Measurements from ENCODE around the gene TMCC1.

Gene TMCC1

GRCh38 chr3:129695230-129695629 lies 198.3 kb downstream of the TMCC1 start:
- Histone ChIP-seq H3K27me3 (ENCODE audit: insufficient read depth, low read depth) (no peaks in the 10 kb centered on the region), H3K4me2 (no peak overlapping the region), H2AFZ (ENCODE audit: low read depth) (no peak overlapping the region), H4K20me1 (ENCODE audit: insufficient read depth) (no peaks in the 10 kb centered on the region), H3K9ac (no peak overlapping the region), H3K79me2 (ENCODE audit: insufficient read depth, low read depth) (no peaks in the 10 kb centered on the region), H3K4me1 (ENCODE audit: low read depth, poor library complexity, severe bottlenecking) (peaks cover 3% of the 10 kb centered on the region), H3K4me3 (IDR thresholded peaks at IDR 0.05; ENCODE audit: insufficient read depth, low read depth, low read length) (no peak overlapping the region), H3K27ac (no peak overlapping the region), H3K36me3 (ENCODE audit: insufficient read depth) (no peaks in the 10 kb centered on the region)
- TF ChIP-seq CTCF (conservative IDR thresholded peaks at IDR 0.05; ENCODE audit: low read depth, low read length), result no peak

GRCh38 chr3:129694228-129694627 lies 199.3 kb downstream of the TMCC1 start:
- H3K27me3 ChIP-seq (ENCODE audit: insufficient read depth, low read depth), result no peaks in the 10 kb centered on the region
- no peak for TF ChIP-seq CTCF (conservative IDR thresholded peaks at IDR 0.05; ENCODE audit: low read depth, low read length)
- H2AFZ ChIP-seq (ENCODE audit: low read depth), result no peak overlapping the region
- H3K79me2 ChIP-seq (ENCODE audit: insufficient read depth, low read depth), result no peaks in the 10 kb centered on the region
- H3K4me3 ChIP-seq (IDR thresholded peaks at IDR 0.05; ENCODE audit: insufficient read depth, low read depth, low read length), result no peak overlapping the region
- H3K27ac ChIP-seq, result no peak overlapping the region
- H4K20me1 ChIP-seq (ENCODE audit: insufficient read depth), result no peaks in the 10 kb centered on the region
- peaks cover 9% of the 10 kb centered on the region for H3K4me1 ChIP-seq (ENCODE audit: low read depth, poor library complexity, severe bottlenecking)
- H3K9ac ChIP-seq, result no peak overlapping the region
- H3K36me3 ChIP-seq (ENCODE audit: insufficient read depth), result no peaks in the 10 kb centered on the region
- no peak overlapping the region for H3K4me2 ChIP-seq

- Histone ChIP-seq H3K27ac (no peak overlapping the region), H3K4me2 (no peak overlapping the region), H4K20me1 (ENCODE audit: insufficient read depth) (no peaks in the 10 kb centered on the region), H3K79me2 (ENCODE audit: insufficient read depth, low read depth) (no peaks in the 10 kb centered on the region), H3K4me1 (ENCODE audit: low read depth, poor library complexity, severe bottlenecking) (peaks cover 9% of the 10 kb centered on the region), H3K36me3 (ENCODE audit: insufficient read depth) (no peaks in the 10 kb centered on the region), H2AFZ (ENCODE audit: low read depth) (no peak overlapping the region), H3K9ac (no peak overlapping the region), H3K4me3 (IDR thresholded peaks at IDR 0.05; ENCODE audit: insufficient read depth, low read depth, low read length) (no peak overlapping the region), H3K27me3 (ENCODE audit: insufficient read depth, low read depth) (no peaks in the 10 kb centered on the region)
- no peak for TF ChIP-seq CTCF (conservative IDR thresholded peaks at IDR 0.05; ENCODE audit: low read depth, low read length)
Observed at GRCh38 chr3:129692743-129693142, 200.8 kb downstream of the TMCC1 start.

GRCh38 chr3:129690963-129691362 lies 202.5 kb downstream of the TMCC1 start:
- peaks cover 18% of the 10 kb centered on the region for H3K4me1 ChIP-seq (ENCODE audit: low read depth, poor library complexity, severe bottlenecking)

More at GRCh38 chr3:129690963-129691362, 202.5 kb downstream of the TMCC1 start:
- Histone ChIP-seq H2AFZ (ENCODE audit: low read depth) (no peak overlapping the region), H3K27ac (no peak overlapping the region), H3K4me2 (no peak overlapping the region), H4K20me1 (ENCODE audit: insufficient read depth) (no peaks in the 10 kb centered on the region), H3K27me3 (ENCODE audit: insufficient read depth, low read depth) (no peaks in the 10 kb centered on the region), H3K79me2 (ENCODE audit: insufficient read depth, low read depth) (no peaks in the 10 kb centered on the region), H3K4me3 (IDR thresholded peaks at IDR 0.05; ENCODE audit: insufficient read depth, low read depth, low read length) (no peak overlapping the region), H3K9ac (no peak overlapping the region), H3K36me3 (ENCODE audit: insufficient read depth) (no peaks in the 10 kb centered on the region)
- no peak for TF ChIP-seq CTCF (conservative IDR thresholded peaks at IDR 0.05; ENCODE audit: low read depth, low read length)

Measured in KMS-11 (cell line).